Measurements from ENCODE around the gene NHLRC1. TPM values are rescaled to one million over a fixed set of nuclear protein-coding genes. Genes with fewer than 3 reads are reported as not detected.
A peak's percentile ranks its signal among the peaks of the same experiment; 100 is the strongest.

Gene NHLRC1
- total and polyA plus RNA-seq, 2 of the 8 experiments (the other 6 are each of a cell fraction or from before 2014, with no cell fraction given), result 0.57 to 0.58 TPM

DNA sequence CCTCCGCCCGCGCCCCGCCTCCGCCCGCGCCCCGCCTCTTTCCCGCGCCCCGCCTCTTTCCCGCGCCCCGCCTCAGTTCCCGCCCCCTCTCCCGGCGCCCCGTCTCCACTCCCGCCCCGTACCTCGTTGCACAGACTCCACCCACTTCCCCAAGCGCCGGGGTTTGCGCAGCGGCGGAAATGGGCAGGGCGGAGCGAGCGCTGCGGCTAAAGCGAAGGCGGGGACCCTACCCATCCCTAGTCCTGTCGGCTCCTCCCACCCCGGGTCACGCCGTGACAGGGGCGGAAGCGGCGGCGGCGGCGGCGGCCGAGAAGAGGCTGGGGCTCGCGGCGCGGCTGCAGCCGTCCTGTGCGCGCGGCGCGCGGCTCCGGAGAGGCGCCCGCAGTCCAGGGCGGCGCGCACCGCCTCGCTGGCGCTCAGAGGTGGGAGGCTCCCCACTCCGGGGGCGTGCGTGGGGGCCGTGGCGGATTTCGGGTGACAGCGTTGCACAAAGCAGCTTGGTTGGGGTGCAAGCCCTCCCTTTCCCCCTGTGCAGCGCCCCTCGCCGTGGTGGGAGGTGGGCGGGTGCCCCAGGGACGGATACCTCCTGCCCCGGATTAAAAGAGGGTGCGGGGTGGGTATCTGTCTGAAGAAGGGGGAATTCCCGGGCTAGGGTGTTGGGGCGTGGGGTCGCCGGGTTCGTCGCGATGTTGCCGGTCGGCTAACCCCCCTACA is 32.8 kb upstream of the NHLRC1 start, which contains the start of gene KDM1B (continued):
- TF ChIP-seq NANOG (IDR thresholded peaks at IDR 0.05; ENCODE audit: insufficient read depth, low read depth, low read length, poor library complexity, severe bottlenecking) (no peak), CREB1 (IDR thresholded peaks at IDR 0.05) (0 out of 2 replicates have a peak, but pooled peaks have one; percentile 4), CTCF (IDR thresholded peaks at IDR 0.05; ENCODE audit: control extremely low read depth in 1 of 3, insufficient read depth in 1 of 3, low read depth in 1 of 3, low read length in 3 of 3) (no peak), TAF1 (IDR thresholded peaks at IDR 0.05; ENCODE audit: low read depth, low read length) (no peak), MAX (IDR thresholded peaks at IDR 0.05) (no peak), SUZ12 (IDR thresholded peaks at IDR 0.05; ENCODE audit: low read length) (no peak)
